H1 (cell line): Measurements from ENCODE around the gene NAV3. TPM values are rescaled to one million over a fixed set of nuclear protein-coding genes. Genes with fewer than 3 reads are reported as not detected.

Experiments used
- CTCF ChIA-PET: fragments of 300-600 bp; sonication (Branson Sonifier 250); formaldehyde crosslinking; loops from one replicate; lab custom pipeline; 2021; ENCODE audit not compliant: partially characterized antibody; lab: Charles Lee
- POLR2A ChIA-PET: fragments of 300-600 bp; sonication (Branson Sonifier 250); formaldehyde crosslinking; loops from one replicate; lab custom pipeline; 2021; ENCODE audit warnings: inconsistent platforms; ENCODE audit not compliant: partially characterized antibody; lab: Charles Lee
- DNase-seq, 2 experiments: peaks; one replicate each; pipeline versions ENCODE4 v3.0.0 to v3.0.0-alpha.2; 2010 to 2022; ENCODE audit warnings: low spot score in 2 of 2, low read depth in 1 of 2, mixed read lengths in 1 of 2
- FAIRE-seq: peaks from 2 replicates; lab custom pipeline; 2011; peaks lifted over from hg19 to GRCh38; lab: Jason Lieb, UNC
- H2AFZ ChIP-seq: 2 replicates; pipeline ENCODE4 v1.8.1; 2012; ENCODE audit warnings: low read length, inconsistent platforms
- H2AK5ac ChIP-seq: 2 replicates; pipeline ENCODE4 v1.6.1; 2013; ENCODE audit warnings: low read depth, low read length
- H2BK120ac ChIP-seq: replicated peaks from 2 replicates; pipeline ENCODE3; 2013; ENCODE audit warnings: low read depth, low read length, inconsistent platforms
- H2BK12ac ChIP-seq: 2 replicates; pipeline ENCODE4 v1.6.1; 2013; ENCODE audit warnings: low read depth, low read length
- H2BK15ac ChIP-seq: 2 replicates; pipeline ENCODE4 v1.6.1; 2013; ENCODE audit warnings: low read length
- H2BK20ac ChIP-seq: 2 replicates; pipeline ENCODE4 v1.6.1; 2013; ENCODE audit warnings: low read length
- H2BK5ac ChIP-seq: 2 replicates; pipeline ENCODE4 v1.6.1; 2013; ENCODE audit warnings: low read depth, low read length
- H3K14ac ChIP-seq: 2 replicates; pipeline ENCODE4 v1.6.1; 2013; ENCODE audit warnings: inconsistent platforms; ENCODE audit not compliant: insufficient read length
- H3K18ac ChIP-seq: 2 replicates; pipeline ENCODE4 v1.6.1; 2013; ENCODE audit warnings: low read length; ENCODE audit errors: extremely low read depth
- H3K23ac ChIP-seq: 2 replicates; pipeline ENCODE4 v1.6.1; 2013; ENCODE audit warnings: inconsistent platforms; ENCODE audit not compliant: insufficient read length
- H3K23me2 ChIP-seq: 2 replicates; pipeline ENCODE4 v1.6.1; 2013; ENCODE audit warnings: low read depth, low read length
- H3K27ac ChIP-seq: 2 replicates; pipeline ENCODE4 v1.6.1; 2011; ENCODE audit warnings: low read depth, low read length, inconsistent platforms
- H3K27me3 ChIP-seq, 4 experiments: replicated peaks in 1 of 4; 1 replicate in 1 of 4; 2 replicates in 3 of 4; pipeline versions ENCODE4 v1.6.1 to v1.8.1; 2011 to 2013; ENCODE audit warnings: low read length in 3 of 4, mild to moderate bottlenecking in 3 of 4, inconsistent platforms in 2 of 4, mixed read lengths in 2 of 4, moderate library complexity in 1 of 4; ENCODE audit not compliant: control insufficient read depth in 3 of 4, insufficient read depth in 3 of 4; ENCODE audit errors: extremely low read depth in 1 of 4
- H3K36me3 ChIP-seq, 4 experiments: 2 replicates each; pipeline versions ENCODE4 v1.6.1 to v1.8.1; 2011 to 2013; ENCODE audit warnings: mild to moderate bottlenecking in 4 of 4, low read length in 3 of 4, moderate library complexity in 2 of 4, control low read depth in 1 of 4, inconsistent platforms in 1 of 4; ENCODE audit not compliant: insufficient read depth in 4 of 4, control insufficient read depth in 2 of 4
- H3K4ac ChIP-seq: replicated peaks from 2 replicates; pipeline ENCODE3; 2013; ENCODE audit warnings: low read length, low read depth, mixed read lengths, inconsistent platforms; ENCODE audit not compliant: insufficient read length
- H3K4me1 ChIP-seq, 4 experiments: replicated peaks in 1 of 4; 1 replicate in 1 of 4; 2 replicates in 3 of 4; pipeline versions ENCODE4 v1.6.1 to v1.8.1; 2011 to 2013; ENCODE audit warnings: low read length in 3 of 4, inconsistent platforms in 2 of 4, mixed read lengths in 1 of 4; ENCODE audit not compliant: insufficient read depth in 4 of 4, control insufficient read depth in 3 of 4
- H3K4me2 ChIP-seq, 2 experiments: 2 replicates each; pipeline versions ENCODE4 v1.6.1 to v1.8.1; 2011 to 2013; ENCODE audit warnings: low read depth in 2 of 2, low read length in 2 of 2, control low read depth in 1 of 2, inconsistent platforms in 1 of 2, mild to moderate bottlenecking in 1 of 2; ENCODE audit not compliant: insufficient read depth in 1 of 2
- H3K4me3 ChIP-seq, 4 experiments: fragments of 200-600, 300-600 bp in 1 of 4; sonication (generic), shearing (Covaris generic), sonication (Bioruptor Twin) in 1 of 4; 2 replicates each; pipeline versions ENCODE4 v1.5.1 to v1.8.1; 2011 to 2016; ENCODE audit warnings: low read length in 4 of 4, low read depth in 3 of 4, control low read depth in 2 of 4, inconsistent platforms in 2 of 4, mild to moderate bottlenecking in 2 of 4, mixed read lengths in 1 of 4, moderate library complexity in 1 of 4; ENCODE audit not compliant: insufficient read depth in 2 of 4; ENCODE audit errors: extremely low read depth in 1 of 4
- H3K56ac ChIP-seq: replicated peaks from 2 replicates; pipeline ENCODE3; 2013; ENCODE audit warnings: low read depth, mild to moderate bottlenecking, mixed read lengths, low read length, inconsistent platforms; ENCODE audit not compliant: insufficient read length
- H3K79me1 ChIP-seq: 2 replicates; pipeline ENCODE4 v1.6.1; 2013; ENCODE audit warnings: low read depth, low read length, control low read depth
- H3K79me2 ChIP-seq, 2 experiments: 2 replicates each; pipeline versions ENCODE4 v1.6.1 to v1.8.1; 2012 to 2013; ENCODE audit warnings: low read length in 2 of 2, mild to moderate bottlenecking in 2 of 2, inconsistent platforms in 1 of 2; ENCODE audit not compliant: insufficient read depth in 2 of 2, control insufficient read depth in 1 of 2
- H3K9ac ChIP-seq, 4 experiments: replicated peaks in 1 of 4; 1 replicate in 1 of 4; 2 replicates in 3 of 4; pipeline versions ENCODE4 v1.6.1 to v1.8.1; 2011 to 2013; ENCODE audit warnings: low read depth in 3 of 4, low read length in 3 of 4, control low read depth in 2 of 4, mild to moderate bottlenecking in 2 of 4, moderate library complexity in 2 of 4, inconsistent platforms in 1 of 4; ENCODE audit errors: extremely low read depth in 1 of 4
- H3K9me3 ChIP-seq, 2 experiments: 2 replicates each; pipeline versions ENCODE4 v1.6.1 to v1.8.1; 2012 to 2013; ENCODE audit warnings: mild to moderate bottlenecking in 2 of 2, moderate library complexity in 2 of 2, control low read depth in 1 of 2, inconsistent platforms in 1 of 2, low read depth in 1 of 2, low read length in 1 of 2, mixed read lengths in 1 of 2; ENCODE audit not compliant: insufficient read depth in 2 of 2
- H4K20me1 ChIP-seq, 2 experiments: replicated peaks in 1 of 2; 2 replicates each; pipeline versions ENCODE3 to v1.8.1; 2011 to 2013; ENCODE audit warnings: inconsistent platforms in 2 of 2, low read length in 2 of 2, mild to moderate bottlenecking in 1 of 2; ENCODE audit not compliant: insufficient read depth in 2 of 2, control insufficient read depth in 1 of 2
- H4K5ac ChIP-seq: 2 replicates; pipeline ENCODE4 v1.6.1; 2013; ENCODE audit warnings: low read length, low read depth, mixed read lengths, inconsistent platforms; ENCODE audit not compliant: insufficient read length
- H4K8ac ChIP-seq: 2 replicates; pipeline ENCODE4 v1.8.0; 2013; ENCODE audit warnings: mild to moderate bottlenecking, moderate library complexity, low read length, inconsistent platforms; ENCODE audit not compliant: insufficient read depth; ENCODE audit errors: extremely low read depth
- H4K91ac ChIP-seq: replicated peaks from 2 replicates; pipeline ENCODE3; 2013; ENCODE audit warnings: low read length, mixed read lengths, inconsistent platforms; ENCODE audit not compliant: insufficient read length
- EP300 ChIP-seq, 2 experiments: IDR thresholded peaks; 1 replicate in 1 of 2; 2 replicates in 1 of 2; pipeline ENCODE4 v1.6.1; 2011 to 2012; ENCODE audit warnings: low read depth in 2 of 2, low read length in 2 of 2, mild to moderate bottlenecking in 2 of 2, borderline replicate concordance in 1 of 2, inconsistent platforms in 1 of 2, moderate library complexity in 1 of 2
- NRF1 ChIP-seq: IDR thresholded peaks from 2 replicates; pipeline ENCODE4 v1.6.1; 2011; ENCODE audit warnings: mild to moderate bottlenecking, low read depth, low read length, improper control_type of control experiment
- WGBS, 2 experiments: shearing (Covaris generic) in 1 of 2; methylation state at CpG; one replicate each; pipeline versions ENCODE4 v1.1.6 to v1.1.7; 2013 to 2015; ENCODE audit warnings: low lambda C conversion rate in 2 of 2, mixed read lengths in 2 of 2, inconsistent platforms in 1 of 2, low coverage in 1 of 2, missing lambda C conversion rate in 1 of 2; ENCODE audit not compliant: insufficient replicate concordance in 2 of 2, insufficient coverage in 1 of 2, insufficient read length in 1 of 2; ENCODE audit errors: extremely low coverage in 1 of 2, missing lambda C conversion rate in 1 of 2; 5-methylcytosine and 5-hydroxymethylcytosine counted together
- polyA plus RNA-seq, 7 experiments: library from polyadenylated mRNA; depleted of rRNA in 3 of 7; stranded (reverse) in 5 of 7; unstranded in 2 of 7; fragments of >200 nt in 5 of 7; fragments of 200-250 nt in 2 of 7; gene quantifications; 1 replicate in 5 of 7; 2 replicates in 1 of 7; 4 replicates in 1 of 7; pipeline versions ENCODE4 v1.2.1 to v1.2.3, GENCODE V29; 2011 to 2013; ENCODE audit warnings: missing spikeins in 2 of 7, mixed read lengths in 2 of 7
- total RNA-seq: library from RNA; stranded (reverse); fragmentation: NEBNext Ultra II Directional; extraction: Animal tissue kit (Norgen Biotek cat#: 25700); gene quantifications from 2 replicates; pipeline ENCODE4 v1.2.1, GENCODE V29; 2021

Gene NAV3
- total and polyA plus RNA-seq, 2 of the 8 experiments (the other 6 are each of a cell fraction or from before 2014, with no cell fraction given) = 0.47 to 5.0 TPM

DNA sequence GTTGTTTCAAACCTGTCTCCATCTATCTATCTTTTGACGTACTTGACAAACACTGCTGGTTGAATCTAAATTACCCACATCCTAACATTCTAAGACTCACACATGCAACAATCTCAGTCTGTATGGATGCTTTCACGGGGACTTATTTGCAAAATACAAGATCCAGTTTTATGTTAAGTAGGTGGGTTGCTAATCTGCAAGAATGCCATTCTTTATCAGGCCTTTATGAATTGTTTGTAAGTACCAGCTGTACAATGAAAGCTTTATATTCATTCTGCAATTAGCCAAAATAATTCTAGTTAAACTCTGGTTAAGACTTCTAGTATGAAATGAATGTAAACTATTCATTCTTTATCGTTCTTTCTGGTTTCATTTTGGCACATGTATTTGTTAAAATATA, 135.1 kb downstream of the NAV3 start:
- H3K36me3 ChIP-seq = no peaks in the 10 kb centered on the region
- no peak overlapping the region for H4K8ac ChIP-seq
- no peak overlapping the region for H3K23ac ChIP-seq
- no peak overlapping the region for H4K91ac ChIP-seq
- no peak overlapping the region for H3K4me3 ChIP-seq
- no peak overlapping the region for H3K9ac ChIP-seq
- no peak overlapping the region for H3K27ac ChIP-seq
- no peaks in the 10 kb centered on the region for H3K79me1 ChIP-seq
- FAIRE-seq (peak; percentile 45), DNase-seq (no peak)
- 47% methylated on average over 3 of the region's 3 CpGs; no CpG with 5 or more reads in 1 of the 2 experiments for WGBS, 2 experiments
- no peak overlapping the region for H2BK15ac ChIP-seq
- no peaks in the 10 kb centered on the region for H4K20me1 ChIP-seq
- no peak overlapping the region for H3K56ac ChIP-seq
- H2BK5ac ChIP-seq = no peak overlapping the region
- H3K4me2 ChIP-seq = peak overlapping the region; percentile 5 to 10; a peak in 1 of 4 replicates
- H2AFZ ChIP-seq = no peak overlapping the region
- no peaks in the 10 kb centered on the region for H3K27me3 ChIP-seq
- H2BK12ac ChIP-seq = no peak overlapping the region
- no peak overlapping the region for H4K5ac ChIP-seq
- H2BK120ac ChIP-seq = no peak overlapping the region
- peaks cover 1% of the 10 kb centered on the region; the same call in 1 of the 2 replicates for H3K23me2 ChIP-seq
- no peak overlapping the region for H2BK20ac ChIP-seq
- H3K18ac ChIP-seq = no peak overlapping the region
- no peak overlapping the region for H2AK5ac ChIP-seq
- no peak overlapping the region for H3K14ac ChIP-seq
- TF ChIP-seq NRF1 = no peak
- TF ChIP-seq EP300 (IDR thresholded peaks at IDR 0.05; ENCODE audit: borderline replicate concordance in 1 of 2, low read depth in 2 of 2, low read length in 2 of 2) = no peak
- CTCF ChIA-PET = no interaction called here
- no peaks in the 10 kb centered on the region for H3K79me2 ChIP-seq
- H3K4me1 ChIP-seq = peaks cover 0 to 2% (median 0%) of the 10 kb centered on the region in 4 experiments; a peak in 2 of 7 replicates
- POLR2A ChIA-PET = no interaction called here
- no peaks in the 10 kb centered on the region for H3K9me3 ChIP-seq
- no peak overlapping the region for H3K4ac ChIP-seq
